H9 (cell line): ENCODE results near the gene FHIT. TPM values are rescaled to one million over a fixed set of nuclear protein-coding genes. Genes with fewer than 3 reads are reported as not detected.

Experiments used
- DNase-seq: peaks from one replicate; pipeline ENCODE4 v3.0.0-alpha.2; 2017
- H2AFZ ChIP-seq: one replicate; pipeline ENCODE4 v1.6.1; 2013; ENCODE audit warnings: mild to moderate bottlenecking, low read length, control low read depth, moderate library complexity
- H2AK5ac ChIP-seq: 2 replicates; pipeline ENCODE4 v1.6.1; 2013; ENCODE audit warnings: low read length, control low read depth, mixed read lengths; ENCODE audit not compliant: insufficient read length
- H2BK120ac ChIP-seq: one replicate; pipeline ENCODE4 v1.6.1; 2013; ENCODE audit warnings: low read depth, mild to moderate bottlenecking, low read length, control low read depth, inconsistent platforms; ENCODE audit not compliant: poor library complexity, severe bottlenecking
- H2BK12ac ChIP-seq: 2 replicates; pipeline ENCODE4 v1.6.1; 2013; ENCODE audit warnings: low read length, control low read depth, mixed read lengths, low read depth; ENCODE audit not compliant: insufficient read length
- H2BK15ac ChIP-seq: 2 replicates; pipeline ENCODE4 v1.6.1; 2013; ENCODE audit warnings: low read depth, low read length, control low read depth
- H2BK20ac ChIP-seq: one replicate; pipeline ENCODE4 v1.6.1; 2013; ENCODE audit warnings: low read depth, mild to moderate bottlenecking, low read length, control low read depth, inconsistent platforms; ENCODE audit not compliant: poor library complexity, severe bottlenecking
- H2BK5ac ChIP-seq: 2 replicates; pipeline ENCODE4 v1.6.1; 2013; ENCODE audit warnings: low read length, control low read depth, mixed read lengths; ENCODE audit not compliant: insufficient read length
- H3K14ac ChIP-seq: 2 replicates; pipeline ENCODE4 v1.6.1; 2013; ENCODE audit warnings: low read length, control low read depth; ENCODE audit not compliant: insufficient read depth
- H3K18ac ChIP-seq: 2 replicates; pipeline ENCODE4 v1.6.1; 2013; ENCODE audit warnings: low read depth, mild to moderate bottlenecking, mixed read lengths, low read length, control low read depth; ENCODE audit not compliant: insufficient read length
- H3K23ac ChIP-seq: 2 replicates; pipeline ENCODE4 v1.6.1; 2013; ENCODE audit warnings: low read length, control low read depth, mixed read lengths, low read depth; ENCODE audit not compliant: insufficient read length
- H3K23me2 ChIP-seq: 2 replicates; pipeline ENCODE4 v1.6.1; 2013; ENCODE audit warnings: low read depth, mild to moderate bottlenecking, mixed read lengths, low read length, control low read depth; ENCODE audit not compliant: insufficient read length, poor library complexity, severe bottlenecking
- H3K27ac ChIP-seq: 2 replicates; pipeline ENCODE4 v1.5.1; 2013; ENCODE audit warnings: low read length, control low read depth, mixed read lengths, low read depth; ENCODE audit not compliant: insufficient read length
- H3K27me3 ChIP-seq: 2 replicates; pipeline ENCODE4 v1.6.1; 2013; ENCODE audit warnings: low read length, control low read depth, inconsistent platforms; ENCODE audit not compliant: insufficient read depth
- H3K4ac ChIP-seq: 2 replicates; pipeline ENCODE4 v1.6.1; 2013; ENCODE audit warnings: low read depth, mild to moderate bottlenecking, control low read depth, inconsistent platforms, low read length, moderate library complexity
- H3K4me1 ChIP-seq: 2 replicates; pipeline ENCODE4 v1.6.1; 2013; ENCODE audit warnings: low read length, control low read depth, inconsistent platforms; ENCODE audit not compliant: insufficient read depth
- H3K4me2 ChIP-seq: 2 replicates; pipeline ENCODE4 v1.6.1; 2013; ENCODE audit warnings: low read length, control low read depth, mixed read lengths; ENCODE audit not compliant: insufficient read length, insufficient read depth
- H3K56ac ChIP-seq: 2 replicates; pipeline ENCODE4 v1.6.1; 2013; ENCODE audit warnings: low read depth, mild to moderate bottlenecking, mixed read lengths, low read length, control low read depth; ENCODE audit not compliant: insufficient read length
- H3K79me1 ChIP-seq: 2 replicates; pipeline ENCODE4 v1.6.1; 2013; ENCODE audit warnings: low read depth, mild to moderate bottlenecking, moderate library complexity, low read length, control low read depth, inconsistent platforms; ENCODE audit not compliant: insufficient read depth, poor library complexity, severe bottlenecking
- H3K79me2 ChIP-seq: 2 replicates; pipeline ENCODE4 v1.6.1; 2013; ENCODE audit warnings: low read length, control low read depth, inconsistent platforms; ENCODE audit not compliant: insufficient read depth
- H3K9ac ChIP-seq: 2 replicates; pipeline ENCODE4 v1.6.1; 2013; ENCODE audit warnings: low read length, control low read depth, mixed read lengths; ENCODE audit not compliant: insufficient read length; ENCODE audit errors: extremely low read depth
- H3K9me3 ChIP-seq: one replicate; pipeline ENCODE4 v1.6.1; 2013; ENCODE audit warnings: low read depth, low read length, inconsistent platforms; ENCODE audit not compliant: control insufficient read depth
- H3T11ph ChIP-seq: one replicate; pipeline ENCODE4 v1.6.1; 2013; ENCODE audit warnings: mild to moderate bottlenecking, low read length, control low read depth, inconsistent platforms
- H4K20me1 ChIP-seq: one replicate; pipeline ENCODE4 v1.6.1; 2013; ENCODE audit not compliant: control insufficient read depth, insufficient read length, insufficient read depth
- H4K5ac ChIP-seq: 2 replicates; pipeline ENCODE4 v1.6.1; 2013; ENCODE audit warnings: low read depth, mild to moderate bottlenecking, mixed read lengths, low read length, control low read depth; ENCODE audit not compliant: insufficient read length
- H4K8ac ChIP-seq: replicated peaks from 2 replicates; pipeline ENCODE4 v1.6.1; 2013; ENCODE audit warnings: low read length, control low read depth, mixed read lengths, low read depth; ENCODE audit not compliant: insufficient read length
- H4K91ac ChIP-seq: 2 replicates; pipeline ENCODE4 v1.6.1; 2013; ENCODE audit warnings: low read depth, mild to moderate bottlenecking, moderate library complexity, mixed read lengths, low read length, control low read depth; ENCODE audit not compliant: insufficient read length
- H3K27ac Mint-ChIP-seq, 3 experiments: 2 replicates in 2 of 3; 3 replicates in 1 of 3; pipeline ENCODE4 v1.8.0; 2020 to 2021; ENCODE audit warnings: mixed read lengths in 3 of 3, mild to moderate bottlenecking in 1 of 3, moderate library complexity in 1 of 3
- H3K27me3 Mint-ChIP-seq: 2 replicates; pipeline ENCODE4 v1.8.0; 2021; ENCODE audit warnings: low read depth, mild to moderate bottlenecking, moderate library complexity, mixed read lengths
- H3K36me3 Mint-ChIP-seq, 3 experiments: 2 replicates in 2 of 3; 3 replicates in 1 of 3; pipeline ENCODE4 v1.8.0; 2020 to 2021; ENCODE audit warnings: low read depth in 3 of 3, mixed read lengths in 3 of 3; ENCODE audit not compliant: insufficient read depth in 1 of 3
- H3K4me1 Mint-ChIP-seq, 2 experiments: 2 replicates each; pipeline ENCODE4 v1.8.0; 2020; ENCODE audit warnings: mixed read lengths in 2 of 2
- H3K4me3 Mint-ChIP-seq, 2 experiments: 2 replicates in 1 of 2; 3 replicates in 1 of 2; pipeline ENCODE4 v1.8.0; 2020 to 2021; ENCODE audit warnings: mild to moderate bottlenecking in 2 of 2, mixed read lengths in 2 of 2, moderate library complexity in 1 of 2
- H3K9me3 Mint-ChIP-seq, 2 experiments: 2 replicates in 1 of 2; 3 replicates in 1 of 2; pipeline ENCODE4 v1.8.0; 2020; ENCODE audit warnings: mild to moderate bottlenecking in 2 of 2, mixed read lengths in 2 of 2, moderate library complexity in 1 of 2
- WGBS: extraction: QIAGEN DNeasy Blood & Tissue Kit; methylation state at CpG from one replicate; pipeline ENCODE4 v1.1.7; 2013; ENCODE audit warnings: missing lambda C conversion rate, low lambda C conversion rate, mixed read lengths; ENCODE audit not compliant: insufficient read length; ENCODE audit errors: extremely low coverage; 5-methylcytosine and 5-hydroxymethylcytosine counted together
- total RNA-seq: library from RNA; stranded (reverse); gene quantifications from 2 replicates; pipeline ENCODE4 v1.2.1, GENCODE V29; 2021
- TF ChIP-seq, protein P1 (sequence below): fragments of 200-600 bp; sonication (generic); conservative IDR thresholded peaks from 3 replicates; pipeline ENCODE4 v1.8.0; 2021; ENCODE audit warnings: antibody characterized with exemption, mild to moderate bottlenecking

Gene FHIT
- total RNA-seq, 1 experiment from 2014 or later, result 3.0 TPM

DNA sequence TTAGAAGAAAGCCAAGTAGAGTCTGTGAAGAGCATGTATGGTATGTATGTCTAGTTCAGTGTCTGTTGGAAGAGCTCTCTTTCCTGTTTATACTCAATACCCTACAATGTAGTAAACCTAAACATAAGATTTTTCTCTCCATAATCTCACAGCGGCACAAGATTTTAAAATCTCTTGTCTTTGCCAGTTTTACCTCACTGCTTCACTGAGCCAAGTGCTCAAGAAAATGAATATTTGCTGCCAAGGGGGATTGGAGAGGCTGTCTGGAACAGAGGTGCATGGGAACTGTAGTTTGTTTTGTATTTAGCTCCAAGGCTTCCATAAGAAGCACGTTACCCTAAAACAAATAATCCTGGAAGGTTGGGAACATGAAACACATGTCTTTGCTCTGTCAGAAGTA is 49.5 kb upstream of the FHIT start:
- Mint-ChIP-seq H3K4me3 (no peak overlapping the region), H3K27me3 (no peaks in the 10 kb centered on the region), H3K4me1 (peaks cover 2% of the 10 kb centered on the region in 2 experiments; a peak in 2 of 4 replicates), H3K27ac (no peak overlapping the region), H3K9me3 (no peaks in the 10 kb centered on the region), H3K36me3 (no peaks in the 10 kb centered on the region)
- Histone ChIP-seq H3T11ph (no peak overlapping the region), H3K79me2 (no peaks in the 10 kb centered on the region), H3K79me1 (no peaks in the 10 kb centered on the region), H4K5ac (no peak overlapping the region), H3K23ac (no peak overlapping the region), H3K4ac (no peak overlapping the region), H3K23me2 (no peaks in the 10 kb centered on the region), H4K8ac (no peak overlapping the region), H2BK20ac (no peak overlapping the region), H2BK5ac (no peak overlapping the region), H4K20me1 (no peaks in the 10 kb centered on the region), H3K9me3 (no peaks in the 10 kb centered on the region), H3K56ac (no peak overlapping the region), H3K18ac (no peak overlapping the region), H2BK120ac (no peak overlapping the region), H3K27ac (no peak overlapping the region), H3K4me2 (no peak overlapping the region), H2BK12ac (no peak overlapping the region), H2AFZ (no peak overlapping the region), H3K9ac (no peak overlapping the region), H2BK15ac (no peak overlapping the region), H2AK5ac (no peak overlapping the region), H4K91ac (no peak overlapping the region), H3K14ac (no peak overlapping the region), H3K4me1 (peaks cover 2% of the 10 kb centered on the region; the same call in 1 of the 2 replicates), H3K27me3 (no peaks in the 10 kb centered on the region)
- no peak for DNase-seq
- no CpG with 5 or more reads among the region's 2 CpGs for WGBS
- TF ChIP-seq, protein P1, sequence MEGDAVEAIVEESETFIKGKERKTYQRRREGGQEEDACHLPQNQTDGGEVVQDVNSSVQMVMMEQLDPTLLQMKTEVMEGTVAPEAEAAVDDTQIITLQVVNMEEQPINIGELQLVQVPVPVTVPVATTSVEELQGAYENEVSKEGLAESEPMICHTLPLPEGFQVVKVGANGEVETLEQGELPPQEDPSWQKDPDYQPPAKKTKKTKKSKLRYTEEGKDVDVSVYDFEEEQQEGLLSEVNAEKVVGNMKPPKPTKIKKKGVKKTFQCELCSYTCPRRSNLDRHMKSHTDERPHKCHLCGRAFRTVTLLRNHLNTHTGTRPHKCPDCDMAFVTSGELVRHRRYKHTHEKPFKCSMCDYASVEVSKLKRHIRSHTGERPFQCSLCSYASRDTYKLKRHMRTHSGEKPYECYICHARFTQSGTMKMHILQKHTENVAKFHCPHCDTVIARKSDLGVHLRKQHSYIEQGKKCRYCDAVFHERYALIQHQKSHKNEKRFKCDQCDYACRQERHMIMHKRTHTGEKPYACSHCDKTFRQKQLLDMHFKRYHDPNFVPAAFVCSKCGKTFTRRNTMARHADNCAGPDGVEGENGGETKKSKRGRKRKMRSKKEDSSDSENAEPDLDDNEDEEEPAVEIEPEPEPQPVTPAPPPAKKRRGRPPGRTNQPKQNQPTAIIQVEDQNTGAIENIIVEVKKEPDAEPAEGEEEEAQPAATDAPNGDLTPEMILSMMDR, result no peak
